ENCODE results near the gene KCNJ6.
A peak's percentile ranks its signal among the peaks of the same experiment; 100 is the strongest.

KCNJ6 gene, protein sequence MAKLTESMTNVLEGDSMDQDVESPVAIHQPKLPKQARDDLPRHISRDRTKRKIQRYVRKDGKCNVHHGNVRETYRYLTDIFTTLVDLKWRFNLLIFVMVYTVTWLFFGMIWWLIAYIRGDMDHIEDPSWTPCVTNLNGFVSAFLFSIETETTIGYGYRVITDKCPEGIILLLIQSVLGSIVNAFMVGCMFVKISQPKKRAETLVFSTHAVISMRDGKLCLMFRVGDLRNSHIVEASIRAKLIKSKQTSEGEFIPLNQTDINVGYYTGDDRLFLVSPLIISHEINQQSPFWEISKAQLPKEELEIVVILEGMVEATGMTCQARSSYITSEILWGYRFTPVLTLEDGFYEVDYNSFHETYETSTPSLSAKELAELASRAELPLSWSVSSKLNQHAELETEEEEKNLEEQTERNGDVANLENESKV

GRCh38 chr21:37916310-37917051 lies at the start of gene KCNJ6:
TSS of gene KCNJ6 (minus strand) at chr21:37916457. CDS start at chr21:37840682, 75,775 bp downstream.
- DNase-seq (ENCODE audit: low read depth), result peak; percentile 6
- TF ChIP-seq CTCF (IDR thresholded peaks at IDR 0.05; ENCODE audit: low read depth, low read length) (peak; percentile 17), MYC (IDR thresholded peaks at IDR 0.05; ENCODE audit: low read depth, low read length) (no peak)
- H3K4me3 ChIP-seq (ENCODE audit: low read depth, low read length), result no peak within 1 kb of the TSS

DNA sequence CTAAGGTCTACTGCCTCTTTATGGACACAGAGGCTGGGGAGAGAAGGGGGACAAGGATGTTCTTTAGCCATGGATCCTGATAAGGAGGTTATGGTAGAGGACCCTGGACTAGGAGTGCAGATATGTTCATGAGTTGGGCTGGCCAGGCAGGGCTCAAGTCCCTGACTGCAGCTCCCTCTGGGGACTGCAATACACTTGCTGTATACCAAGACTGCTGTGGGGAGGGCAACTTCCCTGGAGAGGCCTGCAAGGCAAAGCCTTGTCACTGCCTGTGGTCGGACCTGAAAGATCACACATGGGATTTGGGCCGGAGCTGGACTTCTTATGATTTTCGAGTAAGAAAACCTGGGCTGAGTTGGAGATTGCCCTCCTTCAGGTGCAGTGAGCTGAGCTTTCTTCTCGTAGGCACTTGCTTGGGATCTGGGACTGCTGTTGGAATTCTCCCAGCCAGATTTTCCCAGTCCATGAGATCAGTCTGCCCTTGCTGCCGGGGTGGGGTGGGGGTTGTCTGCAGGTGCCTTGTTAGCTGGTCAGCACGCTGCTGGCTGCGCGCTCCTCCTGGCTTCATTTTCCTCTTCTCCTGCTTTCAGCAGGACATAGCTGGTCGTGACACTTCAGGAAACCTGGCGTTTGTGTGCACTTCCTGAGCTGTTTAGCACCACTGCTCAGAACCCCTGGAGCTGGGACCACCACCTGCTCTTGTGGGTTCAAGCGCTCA lies 49.0 kb upstream of the KCNJ6 start:
- H3K4me3 ChIP-seq (ENCODE audit: low read depth, low read length), result no peak overlapping the region
- TF ChIP-seq CTCF (IDR thresholded peaks at IDR 0.05; ENCODE audit: low read depth, low read length) (no peak), MYC (IDR thresholded peaks at IDR 0.05; ENCODE audit: low read depth, low read length) (no peak), POLR2A (IDR thresholded peaks at IDR 0.05; ENCODE audit: extremely low read depth, insufficient read length) (no peak)
- TF ChIP-seq, protein P1, sequence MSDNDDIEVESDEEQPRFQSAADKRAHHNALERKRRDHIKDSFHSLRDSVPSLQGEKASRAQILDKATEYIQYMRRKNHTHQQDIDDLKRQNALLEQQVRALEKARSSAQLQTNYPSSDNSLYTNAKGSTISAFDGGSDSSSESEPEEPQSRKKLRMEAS (IDR thresholded peaks at IDR 0.05; ENCODE audit: low read depth, low read length), result no peak
- DNase-seq (ENCODE audit: low read depth), result no peak

GRCh38 chr21:37958537-37958936 lies 42.3 kb upstream of the KCNJ6 start:
- no peak overlapping the region for H3K4me3 ChIP-seq (ENCODE audit: low read depth, low read length)
- TF ChIP-seq POLR2A (IDR thresholded peaks at IDR 0.05; ENCODE audit: extremely low read depth, insufficient read length), result no peak
- TF ChIP-seq, protein P1 (IDR thresholded peaks at IDR 0.05; ENCODE audit: low read depth, low read length), result no peak
- no peak for TF ChIP-seq CTCF (IDR thresholded peaks at IDR 0.05; ENCODE audit: low read depth, low read length)
- no peak for TF ChIP-seq MYC (IDR thresholded peaks at IDR 0.05; ENCODE audit: low read depth, low read length)
- DNase-seq (ENCODE audit: low read depth), result no peak

DNA sequence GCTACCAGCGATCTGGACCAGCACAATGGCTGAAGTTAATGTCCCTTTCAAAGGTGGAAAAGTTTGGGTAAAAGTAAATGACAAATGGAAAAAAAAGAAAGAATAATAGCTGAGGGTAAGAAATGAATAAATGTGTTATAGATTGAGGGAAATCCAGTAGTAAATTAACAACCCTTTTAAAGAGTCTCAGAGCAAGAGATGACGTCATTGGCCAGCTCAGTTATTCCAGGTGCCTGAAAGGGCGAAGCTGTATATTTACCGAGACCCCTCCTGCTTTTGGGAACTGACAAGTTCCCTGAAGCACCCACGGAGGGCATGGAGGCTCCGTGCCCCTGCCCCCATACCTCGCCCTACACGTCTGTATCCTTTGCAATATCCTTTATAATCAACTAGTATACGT lies 40.5 kb upstream of the KCNJ6 start:
- DNase-seq (ENCODE audit: low read depth), result no peak
- no peak overlapping the region for H3K4me3 ChIP-seq (ENCODE audit: low read depth, low read length)
- TF ChIP-seq MYC (IDR thresholded peaks at IDR 0.05; ENCODE audit: low read depth, low read length) (no peak), CTCF (IDR thresholded peaks at IDR 0.05; ENCODE audit: low read depth, low read length) (no peak)

GRCh38 chr21:37945036-37945435 lies 28.8 kb upstream of the KCNJ6 start:
- no peak for DNase-seq (ENCODE audit: low read depth)

More at GRCh38 chr21:37945036-37945435, 28.8 kb upstream of the KCNJ6 start:
- no peak overlapping the region for H3K4me3 ChIP-seq (ENCODE audit: low read depth, low read length)
- TF ChIP-seq CTCF (IDR thresholded peaks at IDR 0.05; ENCODE audit: low read depth, low read length) (no peak), POLR2A (IDR thresholded peaks at IDR 0.05; ENCODE audit: extremely low read depth, insufficient read length) (no peak), MYC (IDR thresholded peaks at IDR 0.05; ENCODE audit: low read depth, low read length) (no peak)
- TF ChIP-seq, protein P1 (IDR thresholded peaks at IDR 0.05; ENCODE audit: low read depth, low read length), result no peak
